ENCODE results near the gene OR1J1. TPM values are rescaled to one million over a fixed set of nuclear protein-coding genes. Genes with fewer than 3 reads are reported as not detected.
A peak's percentile ranks its signal among the peaks of the same experiment; 100 is the strongest.

Gene OR1J1
- total RNA-seq, 1 donor from 2014 or later = not detected

DNA sequence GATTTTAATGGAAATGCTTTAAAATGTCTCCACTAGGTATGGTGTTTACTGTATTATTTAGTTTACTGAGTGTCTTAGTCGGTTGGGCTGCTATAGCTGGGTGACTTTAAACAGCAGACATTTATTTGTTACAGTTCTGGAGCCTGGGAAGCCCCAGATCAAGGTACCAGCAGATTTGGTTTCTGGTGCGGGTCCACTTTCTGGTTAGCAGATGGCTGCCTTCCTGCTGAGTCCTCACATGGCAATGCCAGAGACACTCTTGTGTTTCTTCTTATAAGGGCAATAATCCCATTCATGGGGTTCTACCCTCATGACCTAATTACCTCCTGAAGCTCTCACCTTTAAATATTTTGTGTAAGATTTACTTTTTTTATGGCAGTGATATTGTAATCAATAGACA is 40.5 kb upstream of the OR1J1 start:
- H3K27ac Mint-ChIP-seq (ENCODE audit: unreplicated experiment) = no peak overlapping the region
- no peaks in the 10 kb centered on the region for H3K9me3 Mint-ChIP-seq (ENCODE audit: low read depth)
- H3K36me3 Mint-ChIP-seq (ENCODE audit: low read depth) = no peaks in the 10 kb centered on the region
- H3K4me1 Mint-ChIP-seq (ENCODE audit: low read depth) = no peaks in the 10 kb centered on the region
- DNase-seq (ENCODE audit: low spot score) = no peak
- TF ChIP-seq, protein P1, sequence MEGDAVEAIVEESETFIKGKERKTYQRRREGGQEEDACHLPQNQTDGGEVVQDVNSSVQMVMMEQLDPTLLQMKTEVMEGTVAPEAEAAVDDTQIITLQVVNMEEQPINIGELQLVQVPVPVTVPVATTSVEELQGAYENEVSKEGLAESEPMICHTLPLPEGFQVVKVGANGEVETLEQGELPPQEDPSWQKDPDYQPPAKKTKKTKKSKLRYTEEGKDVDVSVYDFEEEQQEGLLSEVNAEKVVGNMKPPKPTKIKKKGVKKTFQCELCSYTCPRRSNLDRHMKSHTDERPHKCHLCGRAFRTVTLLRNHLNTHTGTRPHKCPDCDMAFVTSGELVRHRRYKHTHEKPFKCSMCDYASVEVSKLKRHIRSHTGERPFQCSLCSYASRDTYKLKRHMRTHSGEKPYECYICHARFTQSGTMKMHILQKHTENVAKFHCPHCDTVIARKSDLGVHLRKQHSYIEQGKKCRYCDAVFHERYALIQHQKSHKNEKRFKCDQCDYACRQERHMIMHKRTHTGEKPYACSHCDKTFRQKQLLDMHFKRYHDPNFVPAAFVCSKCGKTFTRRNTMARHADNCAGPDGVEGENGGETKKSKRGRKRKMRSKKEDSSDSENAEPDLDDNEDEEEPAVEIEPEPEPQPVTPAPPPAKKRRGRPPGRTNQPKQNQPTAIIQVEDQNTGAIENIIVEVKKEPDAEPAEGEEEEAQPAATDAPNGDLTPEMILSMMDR (IDR thresholded peaks at IDR 0.05) = no peak
- H3K4me3 Mint-ChIP-seq (ENCODE audit: unreplicated experiment) = no peak overlapping the region
- peaks cover 35% of the 10 kb centered on the region for H3K27me3 Mint-ChIP-seq (ENCODE audit: low read depth)

DNA sequence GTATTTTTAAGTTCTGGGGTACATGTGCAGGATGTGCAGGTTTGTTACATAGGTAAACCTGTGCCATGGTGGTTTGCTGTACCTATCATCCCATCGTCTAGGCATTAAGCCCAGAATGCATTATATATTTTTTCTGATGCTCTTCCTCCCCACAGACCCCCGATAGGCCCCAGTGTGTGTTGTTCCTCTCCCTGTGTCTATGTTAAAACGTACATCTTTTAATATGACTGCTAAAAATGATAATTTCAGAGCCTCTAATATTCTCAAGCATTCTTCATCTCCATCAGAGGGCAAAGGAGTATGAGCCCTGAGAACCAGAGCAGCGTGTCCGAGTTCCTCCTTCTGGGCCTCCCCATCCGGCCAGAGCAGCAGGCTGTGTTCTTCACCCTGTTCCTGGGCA is 32.8 kb upstream of the OR1J1 start, which contains the start of gene OR1J2:
OR1J2 (plus strand) TSS at position 301 of the 400 bp plus-strand sequence; CDS start at position 301, 0 bp downstream.
- no peaks in the 10 kb centered on the region for H3K36me3 Mint-ChIP-seq (ENCODE audit: low read depth)
- no peaks in the 10 kb centered on the region for H3K9me3 Mint-ChIP-seq (ENCODE audit: low read depth)
- H3K27ac Mint-ChIP-seq (ENCODE audit: unreplicated experiment) = no peak within 1 kb of the TSS
- DNase-seq (ENCODE audit: low spot score) = no peak
- H3K4me3 Mint-ChIP-seq (ENCODE audit: unreplicated experiment) = no peak within 1 kb of the TSS
- no peaks in the 10 kb centered on the region for H3K4me1 Mint-ChIP-seq (ENCODE audit: low read depth)
- TF ChIP-seq, protein P1 (IDR thresholded peaks at IDR 0.05) = no peak
- peaks cover 45% of the 10 kb centered on the region for H3K27me3 Mint-ChIP-seq (ENCODE audit: low read depth)

DNA sequence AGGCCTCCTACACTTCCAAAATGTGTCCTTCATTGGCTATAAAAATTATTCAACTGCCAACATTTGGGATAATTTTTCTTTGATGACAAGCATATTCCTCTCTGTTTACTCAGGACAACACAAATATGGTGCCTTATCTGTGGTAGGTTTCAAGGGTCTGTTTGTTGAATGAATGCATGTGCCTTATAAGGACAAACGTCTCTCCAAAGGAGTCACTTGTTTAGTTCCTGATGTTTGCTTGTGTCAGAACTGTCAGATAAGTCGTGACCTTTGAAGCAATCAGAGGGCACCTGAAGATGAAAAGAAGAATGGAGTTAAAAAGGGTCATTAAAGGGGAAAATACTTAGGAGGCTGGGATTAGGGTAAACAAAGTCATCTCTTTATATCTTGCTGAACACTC is 29.2 kb upstream of the OR1J1 start:
- no peak overlapping the region for H3K4me3 Mint-ChIP-seq (ENCODE audit: unreplicated experiment)
- H3K27ac Mint-ChIP-seq (ENCODE audit: unreplicated experiment) = no peak overlapping the region
- H3K9me3 Mint-ChIP-seq (ENCODE audit: low read depth) = no peaks in the 10 kb centered on the region
- peaks cover 39% of the 10 kb centered on the region for H3K27me3 Mint-ChIP-seq (ENCODE audit: low read depth)
- no peaks in the 10 kb centered on the region for H3K36me3 Mint-ChIP-seq (ENCODE audit: low read depth)
- no peaks in the 10 kb centered on the region for H3K4me1 Mint-ChIP-seq (ENCODE audit: low read depth)
- TF ChIP-seq, protein P1 (IDR thresholded peaks at IDR 0.05) = no peak
- DNase-seq (ENCODE audit: low spot score) = no peak

DNA sequence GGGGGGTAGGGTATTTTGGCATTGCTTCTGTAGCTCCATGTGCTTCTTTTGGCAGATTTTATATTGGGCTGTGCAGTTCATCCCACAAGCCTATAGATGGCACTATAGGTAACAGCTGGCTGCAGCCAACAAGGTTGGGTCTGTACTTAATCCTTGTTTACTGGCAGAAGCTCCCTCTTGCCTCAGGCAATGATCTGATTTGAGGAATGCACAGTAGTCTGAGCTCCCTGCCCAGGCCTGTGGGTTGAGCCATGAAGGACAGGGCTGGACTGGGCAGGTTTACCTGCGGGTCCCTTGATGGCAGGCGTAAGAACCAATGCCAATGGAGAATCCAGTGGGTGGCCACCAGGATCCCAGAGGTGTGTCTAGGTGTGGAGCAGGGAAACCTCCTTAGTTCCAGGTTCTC is 21.2 kb upstream of the OR1J1 start:
- no peak for DNase-seq (ENCODE audit: low spot score)
- TF ChIP-seq, protein P1 (IDR thresholded peaks at IDR 0.05) = peak; percentile 75
- Mint-ChIP-seq H3K9me3 (ENCODE audit: low read depth) (peaks cover 14% of the 10 kb centered on the region), H3K27me3 (ENCODE audit: low read depth) (peaks cover 31% of the 10 kb centered on the region), H3K4me1 (ENCODE audit: low read depth) (no peaks in the 10 kb centered on the region), H3K4me3 (ENCODE audit: unreplicated experiment) (no peak overlapping the region), H3K27ac (ENCODE audit: unreplicated experiment) (no peak overlapping the region), H3K36me3 (ENCODE audit: low read depth) (no peaks in the 10 kb centered on the region)

DNA sequence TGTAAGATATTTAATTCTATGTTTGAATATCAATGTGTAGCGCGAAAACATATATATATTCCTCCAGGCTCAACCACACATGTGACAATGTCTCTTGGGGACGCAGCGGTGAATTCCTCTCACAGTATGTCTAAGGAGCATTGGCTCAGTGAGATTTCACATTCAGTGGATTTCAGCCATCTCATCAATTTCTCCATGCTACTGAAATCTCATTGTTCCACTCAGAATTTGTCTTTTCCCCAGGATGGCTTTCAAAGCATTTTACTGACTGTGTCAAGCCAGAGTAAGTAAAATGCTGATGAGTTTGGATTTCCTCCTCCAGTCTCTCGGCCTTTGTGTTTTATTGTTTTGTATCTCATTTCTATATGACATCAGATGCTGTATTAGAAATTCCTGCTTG is 1.3 kb upstream of the OR1J1 start:
- Mint-ChIP-seq H3K27ac (ENCODE audit: unreplicated experiment) (no peak overlapping the region), H3K9me3 (ENCODE audit: low read depth) (no peaks in the 10 kb centered on the region), H3K4me1 (ENCODE audit: low read depth) (no peaks in the 10 kb centered on the region), H3K4me3 (ENCODE audit: unreplicated experiment) (no peak overlapping the region), H3K36me3 (ENCODE audit: low read depth) (no peaks in the 10 kb centered on the region), H3K27me3 (ENCODE audit: low read depth) (peaks cover 54% of the 10 kb centered on the region)
- no peak for DNase-seq (ENCODE audit: low spot score)
- TF ChIP-seq, protein P1 (IDR thresholded peaks at IDR 0.05) = no peak

Measured in chondrocyte (in vitro differentiated cells).